Purkinje cell (primary cell): Measurements from ENCODE around the gene CENPE. TPM values are rescaled to one million over a fixed set of nuclear protein-coding genes. Genes with fewer than 3 reads are reported as not detected.

ENCODE experiments used
- polyA plus RNA-seq: library from polyadenylated mRNA; unstranded; fragments of >200 nt; fragmentation: Nextera tagmentation; gene quantifications from 2 replicates; pipeline ENCODE4 v1.2.1, GENCODE V29; 2014

The CENPE gene
- 0.56 and 1.3 TPM in 2 replicates for polyA plus RNA-seq

GRCh38 chr4:103198111-103198765, at the start of gene CENPE:
Gene CENPE, minus strand, starts transcription at chr4:103198343. Its CDS starts 24 bp downstream, at chr4:103198319.

GRCh38 chr4:103099691-103100392, 98.3 kb downstream of the CENPE start, which contains the start of gene BDH2:
Gene BDH2, minus strand, starts transcription at chr4:103099834. Its CDS starts 3,580 bp downstream, at chr4:103096254.

GRCh38 chr4:103076747-103077347, 121.3 kb downstream of the CENPE start, which contains the start of gene SLC9B2:
Gene SLC9B2, minus strand, starts transcription at chr4:103076761. Its CDS starts 9,211 bp downstream, at chr4:103067550.

Other genes with a start within 250 kb of the CENPE start
- gene SLC9B1, start 178.6 kb downstream of the CENPE start, polyA plus RNA-seq = 0.64 and 1.8 TPM in 2 replicates
- gene SLC9B2, start 121.6 kb downstream of the CENPE start, polyA plus RNA-seq = 19.6 and 19.9 TPM in 2 replicates
- gene BDH2, start 98.5 kb downstream of the CENPE start, polyA plus RNA-seq = 43.9 and 65.4 TPM in 2 replicates